DOHH2 (cell line): ENCODE measurements around the gene UBR2.

ENCODE experiments used
- CTCF ChIP-seq: fragments of 200-600 bp; sonication (generic); IDR thresholded peaks from one replicate; pipeline ENCODE4 v1.5.1; 2014; ENCODE audit warnings: antibody characterized with exemption, mild to moderate bottlenecking, low read depth, low read length; ENCODE audit not compliant: poor library complexity, severe bottlenecking
- EZH2phosphoT487 ChIP-seq: fragments of 200-600 bp; sonication (generic); IDR thresholded peaks from 2 replicates; pipeline ENCODE4 v1.6.1; 2017; ENCODE audit warnings: borderline replicate concordance, mild to moderate bottlenecking, antibody characterized with exemption, low read length, moderate library complexity, mixed read lengths

DNA sequence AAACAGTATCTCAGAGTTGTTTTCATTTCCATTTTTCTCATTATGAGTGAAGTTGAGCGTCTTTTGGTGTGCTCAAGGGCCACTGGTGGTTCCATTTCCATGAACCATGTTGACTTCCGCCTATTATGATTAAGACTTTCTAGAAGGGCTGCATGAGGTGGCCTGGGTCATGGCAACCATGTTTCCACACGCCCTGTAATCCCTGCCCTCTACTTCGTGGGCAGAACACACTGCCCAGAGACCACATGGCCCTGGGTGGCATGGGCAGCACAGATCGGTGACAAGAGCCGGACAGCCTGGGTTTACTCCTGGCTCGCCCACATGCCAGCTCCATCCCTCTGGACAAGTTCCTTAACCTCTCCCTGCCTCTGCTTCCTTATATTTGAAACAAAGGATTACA, 143.8 kb downstream of the UBR2 start:
- TF ChIP-seq CTCF (no peak), EZH2phosphoT487 (no peak)
